ENCODE results near the gene SATB2. TPM values are rescaled to one million over a fixed set of nuclear protein-coding genes. Genes with fewer than 3 reads are reported as not detected.

SATB2 gene
- total RNA-seq, 1 experiment from 2014 or later = 16.5 TPM

DNA sequence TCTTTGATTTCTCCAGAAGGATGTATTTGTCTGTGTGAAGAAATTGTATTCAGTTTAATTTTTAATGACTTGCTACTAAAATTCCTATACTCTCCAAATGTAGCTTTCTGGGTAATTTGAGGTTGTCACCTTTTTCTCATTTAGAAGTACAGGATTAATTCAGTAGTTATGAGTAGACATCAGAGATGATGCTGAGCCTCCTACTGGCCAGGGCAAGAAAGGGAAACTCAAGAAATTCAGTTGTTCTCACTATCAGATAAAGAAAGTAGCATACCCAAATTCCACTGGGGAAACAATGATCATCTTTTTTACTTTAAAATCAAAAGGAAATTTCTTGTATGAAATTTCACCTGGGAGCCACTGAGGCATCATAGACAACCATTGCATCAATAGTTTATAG lies 199.4 kb downstream of the SATB2 start:
- no peaks in the 10 kb centered on the region for H3K36me3 Mint-ChIP-seq (ENCODE audit: insufficient read depth, unreplicated experiment)
- intact Hi-C loops (cut with micrococcal nuclease) = loop anchor here (5.0 kb wide), 1 partner anchor 236 kb away; no protein-coding TSS in a partner anchor
- H3K27me3 Mint-ChIP-seq (ENCODE audit: insufficient read depth, unreplicated experiment) = no peaks in the 10 kb centered on the region
- peaks cover 12% of the 10 kb centered on the region for H3K9me3 Mint-ChIP-seq (ENCODE audit: unreplicated experiment)
- TF ChIP-seq, protein P1, sequence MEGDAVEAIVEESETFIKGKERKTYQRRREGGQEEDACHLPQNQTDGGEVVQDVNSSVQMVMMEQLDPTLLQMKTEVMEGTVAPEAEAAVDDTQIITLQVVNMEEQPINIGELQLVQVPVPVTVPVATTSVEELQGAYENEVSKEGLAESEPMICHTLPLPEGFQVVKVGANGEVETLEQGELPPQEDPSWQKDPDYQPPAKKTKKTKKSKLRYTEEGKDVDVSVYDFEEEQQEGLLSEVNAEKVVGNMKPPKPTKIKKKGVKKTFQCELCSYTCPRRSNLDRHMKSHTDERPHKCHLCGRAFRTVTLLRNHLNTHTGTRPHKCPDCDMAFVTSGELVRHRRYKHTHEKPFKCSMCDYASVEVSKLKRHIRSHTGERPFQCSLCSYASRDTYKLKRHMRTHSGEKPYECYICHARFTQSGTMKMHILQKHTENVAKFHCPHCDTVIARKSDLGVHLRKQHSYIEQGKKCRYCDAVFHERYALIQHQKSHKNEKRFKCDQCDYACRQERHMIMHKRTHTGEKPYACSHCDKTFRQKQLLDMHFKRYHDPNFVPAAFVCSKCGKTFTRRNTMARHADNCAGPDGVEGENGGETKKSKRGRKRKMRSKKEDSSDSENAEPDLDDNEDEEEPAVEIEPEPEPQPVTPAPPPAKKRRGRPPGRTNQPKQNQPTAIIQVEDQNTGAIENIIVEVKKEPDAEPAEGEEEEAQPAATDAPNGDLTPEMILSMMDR (IDR thresholded peaks at IDR 0.05; ENCODE audit: unreplicated experiment) = no peak
- no TSS peak for BruUV-seq (replicated peaks)
- no peaks in the 10 kb centered on the region for H3K4me1 Mint-ChIP-seq (ENCODE audit: insufficient read depth, unreplicated experiment)
- no peak overlapping the region for H3K27ac Mint-ChIP-seq (ENCODE audit: low read depth, unreplicated experiment)
- peak; percentile 14 for DNase-seq (ENCODE audit: unreplicated experiment)
- CTCF ChIA-PET = interaction anchor here (0.6 to 1.7 kb wide), 6 partner anchors 37 to 944 kb away, joined by 3 to 8 read pairs (median 4); no protein-coding TSS in a partner anchor
- POLR2A ChIA-PET = no interaction called here
- no peak overlapping the region for H3K4me3 Mint-ChIP-seq (ENCODE audit: unreplicated experiment)

GRCh38 chr2:199257261-199258224 lies 200.2 kb downstream of the SATB2 start:
- Mint-ChIP-seq H3K36me3 (ENCODE audit: insufficient read depth, unreplicated experiment) (no peaks in the 10 kb centered on the region), H3K4me3 (ENCODE audit: unreplicated experiment) (no peak overlapping the region), H3K4me1 (ENCODE audit: insufficient read depth, unreplicated experiment) (no peaks in the 10 kb centered on the region), H3K9me3 (ENCODE audit: unreplicated experiment) (peaks cover 8% of the 10 kb centered on the region), H3K27me3 (ENCODE audit: insufficient read depth, unreplicated experiment) (no peaks in the 10 kb centered on the region), H3K27ac (ENCODE audit: low read depth, unreplicated experiment) (no peak overlapping the region)
- intact Hi-C loops (cut with micrococcal nuclease) = loop anchor here (5.0 kb wide), 1 partner anchor 235 kb away; no protein-coding TSS in a partner anchor
- ChIA-PET CTCF (interaction anchor here (0.6 to 1.7 kb wide), 5 partner anchors 205 to 1177 kb away, joined by 3 to 5 read pairs (median 3); no protein-coding TSS in a partner anchor), POLR2A (interaction anchor here (0.7 to 1.0 kb wide), 2 partner anchors 12 to 307 kb away, joined by 3 read pairs; no protein-coding TSS in a partner anchor)
- DNase-seq (ENCODE audit: unreplicated experiment) = no peak
- BruUV-seq (replicated peaks) = no TSS peak
- TF ChIP-seq, protein P1 (IDR thresholded peaks at IDR 0.05; ENCODE audit: unreplicated experiment) = no peak

DNA sequence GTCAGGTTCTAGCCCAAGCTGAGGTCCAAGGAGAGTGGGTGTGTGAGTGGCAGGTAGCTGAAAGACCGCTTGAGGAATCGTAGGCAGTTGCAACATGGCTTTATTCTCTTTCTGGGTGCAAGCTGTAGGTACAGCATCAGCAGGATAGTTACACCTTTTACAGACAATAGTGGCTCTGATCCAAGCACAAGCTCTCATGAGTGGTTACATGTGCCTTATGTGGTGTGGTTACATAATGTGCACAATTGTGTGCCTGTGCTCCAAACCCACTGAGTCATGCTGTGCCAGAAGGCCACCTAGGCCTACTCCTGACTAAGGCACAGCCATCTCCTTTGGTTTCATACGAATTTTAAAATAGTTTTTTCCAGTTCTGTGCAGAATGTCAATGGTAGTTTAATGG lies 227.6 kb downstream of the SATB2 start:
- Mint-ChIP-seq H3K27me3 (ENCODE audit: insufficient read depth, unreplicated experiment) (no peaks in the 10 kb centered on the region), H3K9me3 (ENCODE audit: unreplicated experiment) (no peaks in the 10 kb centered on the region), H3K4me3 (ENCODE audit: unreplicated experiment) (no peak overlapping the region), H3K4me1 (ENCODE audit: insufficient read depth, unreplicated experiment) (peaks cover 7% of the 10 kb centered on the region), H3K36me3 (ENCODE audit: insufficient read depth, unreplicated experiment) (no peaks in the 10 kb centered on the region), H3K27ac (ENCODE audit: low read depth, unreplicated experiment) (no peak overlapping the region)
- TF ChIP-seq, protein P1 (IDR thresholded peaks at IDR 0.05; ENCODE audit: unreplicated experiment) = no peak
- CTCF ChIA-PET = no interaction called here
- peak; percentile 81 for DNase-seq (ENCODE audit: unreplicated experiment)
- intact Hi-C loops (cut with micrococcal nuclease) = no loop called here
- POLR2A ChIA-PET = no interaction called here
- no TSS peak for BruUV-seq (replicated peaks)

Measured in MCF 10A (cell line).